ENCODE measurements around the gene TENM4. TPM values are rescaled to one million over a fixed set of nuclear protein-coding genes. Genes with fewer than 3 reads are reported as not detected.

The TENM4 gene
- total and polyA plus RNA-seq, 2 of the 8 experiments (the other 6 are each of a cell fraction or from before 2014, with no cell fraction given): 3.5 to 7.2 TPM

DNA sequence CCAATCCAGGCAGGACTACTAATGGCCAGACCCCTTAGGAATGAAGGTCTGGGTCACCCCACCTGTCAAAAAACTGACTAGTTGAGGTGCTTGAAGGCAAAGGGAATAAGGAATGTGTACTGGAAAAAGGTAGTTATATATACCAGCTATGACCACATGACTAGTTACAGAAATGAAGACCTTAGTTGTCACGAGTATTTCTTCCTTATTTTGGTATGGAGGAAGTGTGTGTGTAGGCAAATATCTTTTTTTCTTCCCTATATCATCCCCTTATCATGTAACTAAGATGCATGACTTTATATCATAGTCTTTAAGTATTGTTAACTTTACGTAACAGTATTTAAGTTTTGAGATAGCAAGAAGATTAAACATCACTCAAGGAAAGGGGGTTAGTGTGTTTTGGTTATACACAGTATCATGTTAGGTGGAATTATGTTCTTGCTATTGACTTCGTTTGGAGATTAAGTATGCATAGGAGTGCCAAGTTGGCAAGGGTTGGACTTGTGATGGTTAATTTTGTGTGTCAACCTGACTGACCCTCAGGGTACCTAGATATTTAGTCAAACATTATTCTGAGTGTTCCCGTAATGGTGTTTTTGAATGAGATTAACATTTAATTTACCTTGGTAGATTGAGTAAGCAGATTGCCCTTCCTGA is 828.0 kb downstream of the TENM4 start (continued):
- TF ChIP-seq, protein P1, sequence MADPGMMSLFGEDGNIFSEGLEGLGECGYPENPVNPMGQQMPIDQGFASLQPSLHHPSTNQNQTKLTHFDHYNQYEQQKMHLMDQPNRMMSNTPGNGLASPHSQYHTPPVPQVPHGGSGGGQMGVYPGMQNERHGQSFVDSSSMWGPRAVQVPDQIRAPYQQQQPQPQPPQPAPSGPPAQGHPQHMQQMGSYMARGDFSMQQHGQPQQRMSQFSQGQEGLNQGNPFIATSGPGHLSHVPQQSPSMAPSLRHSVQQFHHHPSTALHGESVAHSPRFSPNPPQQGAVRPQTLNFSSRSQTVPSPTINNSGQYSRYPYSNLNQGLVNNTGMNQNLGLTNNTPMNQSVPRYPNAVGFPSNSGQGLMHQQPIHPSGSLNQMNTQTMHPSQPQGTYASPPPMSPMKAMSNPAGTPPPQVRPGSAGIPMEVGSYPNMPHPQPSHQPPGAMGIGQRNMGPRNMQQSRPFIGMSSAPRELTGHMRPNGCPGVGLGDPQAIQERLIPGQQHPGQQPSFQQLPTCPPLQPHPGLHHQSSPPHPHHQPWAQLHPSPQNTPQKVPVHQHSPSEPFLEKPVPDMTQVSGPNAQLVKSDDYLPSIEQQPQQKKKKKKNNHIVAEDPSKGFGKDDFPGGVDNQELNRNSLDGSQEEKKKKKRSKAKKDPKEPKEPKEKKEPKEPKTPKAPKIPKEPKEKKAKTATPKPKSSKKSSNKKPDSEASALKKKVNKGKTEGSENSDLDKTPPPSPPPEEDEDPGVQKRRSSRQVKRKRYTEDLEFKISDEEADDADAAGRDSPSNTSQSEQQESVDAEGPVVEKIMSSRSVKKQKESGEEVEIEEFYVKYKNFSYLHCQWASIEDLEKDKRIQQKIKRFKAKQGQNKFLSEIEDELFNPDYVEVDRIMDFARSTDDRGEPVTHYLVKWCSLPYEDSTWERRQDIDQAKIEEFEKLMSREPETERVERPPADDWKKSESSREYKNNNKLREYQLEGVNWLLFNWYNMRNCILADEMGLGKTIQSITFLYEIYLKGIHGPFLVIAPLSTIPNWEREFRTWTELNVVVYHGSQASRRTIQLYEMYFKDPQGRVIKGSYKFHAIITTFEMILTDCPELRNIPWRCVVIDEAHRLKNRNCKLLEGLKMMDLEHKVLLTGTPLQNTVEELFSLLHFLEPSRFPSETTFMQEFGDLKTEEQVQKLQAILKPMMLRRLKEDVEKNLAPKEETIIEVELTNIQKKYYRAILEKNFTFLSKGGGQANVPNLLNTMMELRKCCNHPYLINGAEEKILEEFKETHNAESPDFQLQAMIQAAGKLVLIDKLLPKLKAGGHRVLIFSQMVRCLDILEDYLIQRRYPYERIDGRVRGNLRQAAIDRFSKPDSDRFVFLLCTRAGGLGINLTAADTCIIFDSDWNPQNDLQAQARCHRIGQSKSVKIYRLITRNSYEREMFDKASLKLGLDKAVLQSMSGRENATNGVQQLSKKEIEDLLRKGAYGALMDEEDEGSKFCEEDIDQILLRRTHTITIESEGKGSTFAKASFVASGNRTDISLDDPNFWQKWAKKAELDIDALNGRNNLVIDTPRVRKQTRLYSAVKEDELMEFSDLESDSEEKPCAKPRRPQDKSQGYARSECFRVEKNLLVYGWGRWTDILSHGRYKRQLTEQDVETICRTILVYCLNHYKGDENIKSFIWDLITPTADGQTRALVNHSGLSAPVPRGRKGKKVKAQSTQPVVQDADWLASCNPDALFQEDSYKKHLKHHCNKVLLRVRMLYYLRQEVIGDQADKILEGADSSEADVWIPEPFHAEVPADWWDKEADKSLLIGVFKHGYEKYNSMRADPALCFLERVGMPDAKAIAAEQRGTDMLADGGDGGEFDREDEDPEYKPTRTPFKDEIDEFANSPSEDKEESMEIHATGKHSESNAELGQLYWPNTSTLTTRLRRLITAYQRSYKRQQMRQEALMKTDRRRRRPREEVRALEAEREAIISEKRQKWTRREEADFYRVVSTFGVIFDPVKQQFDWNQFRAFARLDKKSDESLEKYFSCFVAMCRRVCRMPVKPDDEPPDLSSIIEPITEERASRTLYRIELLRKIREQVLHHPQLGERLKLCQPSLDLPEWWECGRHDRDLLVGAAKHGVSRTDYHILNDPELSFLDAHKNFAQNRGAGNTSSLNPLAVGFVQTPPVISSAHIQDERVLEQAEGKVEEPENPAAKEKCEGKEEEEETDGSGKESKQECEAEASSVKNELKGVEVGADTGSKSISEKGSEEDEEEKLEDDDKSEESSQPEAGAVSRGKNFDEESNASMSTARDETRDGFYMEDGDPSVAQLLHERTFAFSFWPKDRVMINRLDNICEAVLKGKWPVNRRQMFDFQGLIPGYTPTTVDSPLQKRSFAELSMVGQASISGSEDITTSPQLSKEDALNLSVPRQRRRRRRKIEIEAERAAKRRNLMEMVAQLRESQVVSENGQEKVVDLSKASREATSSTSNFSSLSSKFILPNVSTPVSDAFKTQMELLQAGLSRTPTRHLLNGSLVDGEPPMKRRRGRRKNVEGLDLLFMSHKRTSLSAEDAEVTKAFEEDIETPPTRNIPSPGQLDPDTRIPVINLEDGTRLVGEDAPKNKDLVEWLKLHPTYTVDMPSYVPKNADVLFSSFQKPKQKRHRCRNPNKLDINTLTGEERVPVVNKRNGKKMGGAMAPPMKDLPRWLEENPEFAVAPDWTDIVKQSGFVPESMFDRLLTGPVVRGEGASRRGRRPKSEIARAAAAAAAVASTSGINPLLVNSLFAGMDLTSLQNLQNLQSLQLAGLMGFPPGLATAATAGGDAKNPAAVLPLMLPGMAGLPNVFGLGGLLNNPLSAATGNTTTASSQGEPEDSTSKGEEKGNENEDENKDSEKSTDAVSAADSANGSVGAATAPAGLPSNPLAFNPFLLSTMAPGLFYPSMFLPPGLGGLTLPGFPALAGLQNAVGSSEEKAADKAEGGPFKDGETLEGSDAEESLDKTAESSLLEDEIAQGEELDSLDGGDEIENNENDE (IDR thresholded peaks at IDR 0.05; ENCODE audit: insufficient replicate concordance, low read length): no peak
- TF ChIP-seq FOSL1 (IDR thresholded peaks at IDR 0.05; ENCODE audit: insufficient read depth, low read depth, low read length): no peak
- TF ChIP-seq HDAC6 (IDR thresholded peaks at IDR 0.05; ENCODE audit: low read depth, low read length): no peak
- TF ChIP-seq BRCA1 (IDR thresholded peaks at IDR 0.05; ENCODE audit: low read depth, low read length): no peak
- TF ChIP-seq RAD21 (IDR thresholded peaks at IDR 0.05 in 1 of 2, conservative IDR thresholded peaks at IDR 0.05 in 1 of 2; ENCODE audit: low read depth in 2 of 2, low read length in 2 of 2): no peak
- TF ChIP-seq GABPA (IDR thresholded peaks at IDR 0.05; ENCODE audit: borderline replicate concordance, insufficient read depth, low read length): no peak
- no peak for TF ChIP-seq NANOG (IDR thresholded peaks at IDR 0.05; ENCODE audit: insufficient read depth, low read depth, low read length, poor library complexity, severe bottlenecking)
- no peak for TF ChIP-seq SAP30 (IDR thresholded peaks at IDR 0.05; ENCODE audit: insufficient read depth, insufficient replicate concordance, low read length)
- no peak for TF ChIP-seq GTF2F1 (IDR thresholded peaks at IDR 0.05; ENCODE audit: borderline replicate concordance, low read depth, low read length)
- no peak for TF ChIP-seq KDM5A (IDR thresholded peaks at IDR 0.05; ENCODE audit: low read length)
